H9 (cell line): ENCODE results near the gene KMT5B. TPM values are rescaled to one million over a fixed set of nuclear protein-coding genes. Genes with fewer than 3 reads are reported as not detected.

Experiments
- DNase-seq: peaks from one replicate; pipeline ENCODE4 v3.0.0-alpha.2; 2017
- H2AFZ ChIP-seq: one replicate; pipeline ENCODE4 v1.6.1; 2013; ENCODE audit warnings: mild to moderate bottlenecking, low read length, control low read depth, moderate library complexity
- H2AK5ac ChIP-seq: 2 replicates; pipeline ENCODE4 v1.6.1; 2013; ENCODE audit warnings: low read length, control low read depth, mixed read lengths; ENCODE audit not compliant: insufficient read length
- H2BK120ac ChIP-seq: one replicate; pipeline ENCODE4 v1.6.1; 2013; ENCODE audit warnings: low read depth, mild to moderate bottlenecking, low read length, control low read depth, inconsistent platforms; ENCODE audit not compliant: poor library complexity, severe bottlenecking
- H2BK12ac ChIP-seq: 2 replicates; pipeline ENCODE4 v1.6.1; 2013; ENCODE audit warnings: low read length, control low read depth, mixed read lengths, low read depth; ENCODE audit not compliant: insufficient read length
- H2BK15ac ChIP-seq: 2 replicates; pipeline ENCODE4 v1.6.1; 2013; ENCODE audit warnings: low read depth, low read length, control low read depth
- H2BK20ac ChIP-seq: one replicate; pipeline ENCODE4 v1.6.1; 2013; ENCODE audit warnings: low read depth, mild to moderate bottlenecking, low read length, control low read depth, inconsistent platforms; ENCODE audit not compliant: poor library complexity, severe bottlenecking
- H2BK5ac ChIP-seq: 2 replicates; pipeline ENCODE4 v1.6.1; 2013; ENCODE audit warnings: low read length, control low read depth, mixed read lengths; ENCODE audit not compliant: insufficient read length
- H3K14ac ChIP-seq: 2 replicates; pipeline ENCODE4 v1.6.1; 2013; ENCODE audit warnings: low read length, control low read depth; ENCODE audit not compliant: insufficient read depth
- H3K18ac ChIP-seq: 2 replicates; pipeline ENCODE4 v1.6.1; 2013; ENCODE audit warnings: low read depth, mild to moderate bottlenecking, mixed read lengths, low read length, control low read depth; ENCODE audit not compliant: insufficient read length
- H3K23ac ChIP-seq: 2 replicates; pipeline ENCODE4 v1.6.1; 2013; ENCODE audit warnings: low read length, control low read depth, mixed read lengths, low read depth; ENCODE audit not compliant: insufficient read length
- H3K23me2 ChIP-seq: 2 replicates; pipeline ENCODE4 v1.6.1; 2013; ENCODE audit warnings: low read depth, mild to moderate bottlenecking, mixed read lengths, low read length, control low read depth; ENCODE audit not compliant: insufficient read length, poor library complexity, severe bottlenecking
- H3K27ac ChIP-seq: 2 replicates; pipeline ENCODE4 v1.5.1; 2013; ENCODE audit warnings: low read length, control low read depth, mixed read lengths, low read depth; ENCODE audit not compliant: insufficient read length
- H3K27me3 ChIP-seq: 2 replicates; pipeline ENCODE4 v1.6.1; 2013; ENCODE audit warnings: low read length, control low read depth, inconsistent platforms; ENCODE audit not compliant: insufficient read depth
- H3K4ac ChIP-seq: 2 replicates; pipeline ENCODE4 v1.6.1; 2013; ENCODE audit warnings: low read depth, mild to moderate bottlenecking, control low read depth, inconsistent platforms, low read length, moderate library complexity
- H3K4me1 ChIP-seq: 2 replicates; pipeline ENCODE4 v1.6.1; 2013; ENCODE audit warnings: low read length, control low read depth, inconsistent platforms; ENCODE audit not compliant: insufficient read depth
- H3K4me2 ChIP-seq: 2 replicates; pipeline ENCODE4 v1.6.1; 2013; ENCODE audit warnings: low read length, control low read depth, mixed read lengths; ENCODE audit not compliant: insufficient read length, insufficient read depth
- H3K56ac ChIP-seq: 2 replicates; pipeline ENCODE4 v1.6.1; 2013; ENCODE audit warnings: low read depth, mild to moderate bottlenecking, mixed read lengths, low read length, control low read depth; ENCODE audit not compliant: insufficient read length
- H3K79me1 ChIP-seq: 2 replicates; pipeline ENCODE4 v1.6.1; 2013; ENCODE audit warnings: low read depth, mild to moderate bottlenecking, moderate library complexity, low read length, control low read depth, inconsistent platforms; ENCODE audit not compliant: insufficient read depth, poor library complexity, severe bottlenecking
- H3K79me2 ChIP-seq: 2 replicates; pipeline ENCODE4 v1.6.1; 2013; ENCODE audit warnings: low read length, control low read depth, inconsistent platforms; ENCODE audit not compliant: insufficient read depth
- H3K9ac ChIP-seq: 2 replicates; pipeline ENCODE4 v1.6.1; 2013; ENCODE audit warnings: low read length, control low read depth, mixed read lengths; ENCODE audit not compliant: insufficient read length; ENCODE audit errors: extremely low read depth
- H3K9me3 ChIP-seq: one replicate; pipeline ENCODE4 v1.6.1; 2013; ENCODE audit warnings: low read depth, low read length, inconsistent platforms; ENCODE audit not compliant: control insufficient read depth
- H3T11ph ChIP-seq: one replicate; pipeline ENCODE4 v1.6.1; 2013; ENCODE audit warnings: mild to moderate bottlenecking, low read length, control low read depth, inconsistent platforms
- H4K20me1 ChIP-seq: one replicate; pipeline ENCODE4 v1.6.1; 2013; ENCODE audit not compliant: control insufficient read depth, insufficient read length, insufficient read depth
- H4K5ac ChIP-seq: 2 replicates; pipeline ENCODE4 v1.6.1; 2013; ENCODE audit warnings: low read depth, mild to moderate bottlenecking, mixed read lengths, low read length, control low read depth; ENCODE audit not compliant: insufficient read length
- H4K8ac ChIP-seq: replicated peaks from 2 replicates; pipeline ENCODE4 v1.6.1; 2013; ENCODE audit warnings: low read length, control low read depth, mixed read lengths, low read depth; ENCODE audit not compliant: insufficient read length
- H4K91ac ChIP-seq: 2 replicates; pipeline ENCODE4 v1.6.1; 2013; ENCODE audit warnings: low read depth, mild to moderate bottlenecking, moderate library complexity, mixed read lengths, low read length, control low read depth; ENCODE audit not compliant: insufficient read length
- H3K27ac Mint-ChIP-seq, 3 experiments: 2 replicates in 2 of 3; 3 replicates in 1 of 3; pipeline ENCODE4 v1.8.0; 2020 to 2021; ENCODE audit warnings: mixed read lengths in 3 of 3, mild to moderate bottlenecking in 1 of 3, moderate library complexity in 1 of 3
- H3K27me3 Mint-ChIP-seq: 2 replicates; pipeline ENCODE4 v1.8.0; 2021; ENCODE audit warnings: low read depth, mild to moderate bottlenecking, moderate library complexity, mixed read lengths
- H3K36me3 Mint-ChIP-seq, 3 experiments: 2 replicates in 2 of 3; 3 replicates in 1 of 3; pipeline ENCODE4 v1.8.0; 2020 to 2021; ENCODE audit warnings: low read depth in 3 of 3, mixed read lengths in 3 of 3; ENCODE audit not compliant: insufficient read depth in 1 of 3
- H3K4me1 Mint-ChIP-seq, 2 experiments: 2 replicates each; pipeline ENCODE4 v1.8.0; 2020; ENCODE audit warnings: mixed read lengths in 2 of 2
- H3K4me3 Mint-ChIP-seq, 2 experiments: 2 replicates in 1 of 2; 3 replicates in 1 of 2; pipeline ENCODE4 v1.8.0; 2020 to 2021; ENCODE audit warnings: mild to moderate bottlenecking in 2 of 2, mixed read lengths in 2 of 2, moderate library complexity in 1 of 2
- H3K9me3 Mint-ChIP-seq, 2 experiments: 2 replicates in 1 of 2; 3 replicates in 1 of 2; pipeline ENCODE4 v1.8.0; 2020; ENCODE audit warnings: mild to moderate bottlenecking in 2 of 2, mixed read lengths in 2 of 2, moderate library complexity in 1 of 2
- CTCF ChIP-seq: fragments of 200-600 bp; sonication (generic); conservative IDR thresholded peaks from 3 replicates; pipeline ENCODE4 v1.8.0; 2021; ENCODE audit warnings: antibody characterized with exemption, mild to moderate bottlenecking
- WGBS: extraction: QIAGEN DNeasy Blood & Tissue Kit; methylation state at CpG from one replicate; pipeline ENCODE4 v1.1.7; 2013; ENCODE audit warnings: missing lambda C conversion rate, low lambda C conversion rate, mixed read lengths; ENCODE audit not compliant: insufficient read length; ENCODE audit errors: extremely low coverage; 5-methylcytosine and 5-hydroxymethylcytosine counted together
- total RNA-seq: library from RNA; stranded (reverse); gene quantifications from 2 replicates; pipeline ENCODE4 v1.2.1, GENCODE V29; 2021

The KMT5B gene
- total RNA-seq, 1 experiment from 2014 or later = 61.6 TPM

GRCh38 chr11:68128682-68129327 lies 84.3 kb downstream of the KMT5B start:
- Mint-ChIP-seq H3K27me3 (peaks cover 3% of the 10 kb centered on the region; the same call in 1 of the 2 replicates), H3K4me1 (peaks cover 48 to 53% of the 10 kb centered on the region in 2 experiments), H3K27ac (peak overlapping the region; percentile 63 to 99 (median 84)), H3K4me3 (peak overlapping the region; percentile 49 to 68), H3K9me3 (peaks cover 36 to 40% of the 10 kb centered on the region in 2 experiments), H3K36me3 (peaks cover 18 to 23% (median 22%) of the 10 kb centered on the region in 3 experiments)
- Histone ChIP-seq H2AFZ (no peak overlapping the region), H3T11ph (no peak overlapping the region), H2BK20ac (no peak overlapping the region), H3K14ac (peak overlapping the region; percentile 62; the same call in 1 of the 2 replicates), H2AK5ac (no peak overlapping the region), H4K20me1 (no peaks in the 10 kb centered on the region), H3K79me2 (no peaks in the 10 kb centered on the region), H4K91ac (no peak overlapping the region), H3K56ac (no peak overlapping the region), H3K27ac (no peak overlapping the region), H3K18ac (peak overlapping the region; percentile 73), H3K4ac (no peak overlapping the region; the same call in 1 of the 2 replicates), H3K23me2 (peaks cover 4% of the 10 kb centered on the region), H4K8ac (no peak overlapping the region), H3K9me3 (peaks cover 5% of the 10 kb centered on the region), H3K4me2 (peak overlapping the region; percentile 1), H3K27me3 (no peaks in the 10 kb centered on the region), H2BK120ac (no peak overlapping the region), H3K79me1 (no peaks in the 10 kb centered on the region), H4K5ac (no peak overlapping the region), H3K4me1 (peaks cover 11% of the 10 kb centered on the region; the same call in 1 of the 2 replicates), H2BK12ac (peak overlapping the region; percentile 16), H3K9ac (no peak overlapping the region), H2BK5ac (no peak overlapping the region), H3K23ac (no peak overlapping the region), H2BK15ac (no peak overlapping the region)
- peak; percentile 74 for DNase-seq
- WGBS = no CpG with 5 or more reads among the region's 15 CpGs
- TF ChIP-seq CTCF = no peak
